ENCODE measurements around the gene PIAS4.
"Not testable (repeated sequence)": the region's sequence is repeated elsewhere in the genome, so short reads cannot be mapped to it uniquely, and the experiment has no call there.

PIAS4 gene

GRCh38 chr19:3998667-3999412, 8.7 kb upstream of the PIAS4 start:
- not testable (repeated sequence) for DNase-seq

- not testable (repeated sequence) for DNase-seq
These were observed 6.7 kb upstream of the PIAS4 start for GRCh38 chr19:4000798-4001197.

GRCh38 chr19:4005436-4005835, 2.1 kb upstream of the PIAS4 start:
- DNase-seq = not testable (repeated sequence)

- no peak for DNase-seq
These were observed 452 bp downstream of the PIAS4 start for GRCh38 chr19:4007836-4008539.

- DNase-seq = no peak
These were observed 2.7 kb downstream of the PIAS4 start for GRCh38 chr19:4009990-4010807.

- no peak for DNase-seq
These were observed 3.2 kb downstream of the PIAS4 start for GRCh38 chr19:4010808-4011110.

- not testable (repeated sequence) for DNase-seq
These were observed 3.9 kb downstream of the PIAS4 start for GRCh38 chr19:4011430-4011829.

- DNase-seq = no peak
These were observed 4.8 kb downstream of the PIAS4 start for GRCh38 chr19:4012092-4012974.

GRCh38 chr19:4012975-4013634, 5.6 kb downstream of the PIAS4 start:
- no peak for DNase-seq

- DNase-seq = no peak
These were observed 6.5 kb downstream of the PIAS4 start for GRCh38 chr19:4013886-4014540.

GRCh38 chr19:4014541-4015491, 7.3 kb downstream of the PIAS4 start:
- peak; percentile 12 for DNase-seq

GRCh38 chr19:4015705-4016402, 8.3 kb downstream of the PIAS4 start:
- DNase-seq = no peak

- DNase-seq = no peak
These were observed 8.9 kb downstream of the PIAS4 start for GRCh38 chr19:4016486-4016885.

- no peak for DNase-seq
These were observed 9.5 kb downstream of the PIAS4 start for GRCh38 chr19:4016903-4017638.

GRCh38 chr19:4018140-4018613, 10.6 kb downstream of the PIAS4 start:
- DNase-seq = no peak

- no peak for DNase-seq
These were observed 11.4 kb downstream of the PIAS4 start for GRCh38 chr19:4018775-4019504.

GRCh38 chr19:4019578-4019977, 12.0 kb downstream of the PIAS4 start:
- no peak for DNase-seq
